ENCODE results near the gene CCDC88A. TPM values are rescaled to one million over a fixed set of nuclear protein-coding genes. Genes with fewer than 3 reads are reported as not detected.

CCDC88A gene
- total RNA-seq, 1 experiment from 2014 or later = 27.2 TPM

GRCh38 chr2:55355451-55355850 lies 64.2 kb downstream of the CCDC88A start:
- ChIA-PET RAD21 (ENCODE audit: low non-redundant PET in 1 of 2, low total read pairs in 2 of 2, uncharacterized antibody in 2 of 2, unreplicated experiment in 2 of 2) (no interaction called here), CTCF (no interaction called here), POLR2A (no interaction called here)
- no TSS peak for BruUV-seq (replicated peaks)
- no peaks in the 10 kb centered on the region for H3K27me3 ChIP-seq (ENCODE audit: insufficient read depth, low read length)
- no peak overlapping the region for H2AFZ ChIP-seq (ENCODE audit: low read depth, low read length, poor library complexity, severe bottlenecking)
- no peaks in the 10 kb centered on the region for H4K20me1 ChIP-seq (ENCODE audit: insufficient read depth)
- H3K9me3 ChIP-seq (ENCODE audit: control insufficient read depth in 1 of 2, insufficient read depth in 1 of 2, low read depth in 1 of 2, low read length in 2 of 2) = no peaks in the 10 kb centered on the region
- no peak overlapping the region for H3K9ac ChIP-seq (ENCODE audit: low read length)
- no peak overlapping the region for H3K4me3 ChIP-seq (replicated peaks in 1 of 2; ENCODE audit: low read depth in 1 of 2, low read length in 2 of 2)
- no peaks in the 10 kb centered on the region; a peak in 1 of 4 replicates for H3K36me3 ChIP-seq (ENCODE audit: control insufficient read depth in 1 of 2, insufficient read depth in 2 of 2, low read length in 2 of 2)
- no peak for DNase-seq (ENCODE audit: low read depth, low spot score)
- H3K4me2 ChIP-seq (ENCODE audit: low read length) = no peak overlapping the region
- TF ChIP-seq ZBTB33 (IDR thresholded peaks at IDR 0.05; ENCODE audit: extremely low read depth, insufficient replicate concordance, low read length) (no peak), SRF (IDR thresholded peaks at IDR 0.05; ENCODE audit: low read depth) (no peak)
- H3K79me2 ChIP-seq (ENCODE audit: insufficient read depth, low read length) = no peaks in the 10 kb centered on the region
- no peak overlapping the region for H3K27ac ChIP-seq (ENCODE audit: low read depth, low read length)
- no peak for ATAC-seq
- H3K4me1 ChIP-seq (ENCODE audit: control insufficient read depth in 1 of 2, insufficient read depth in 2 of 2, low read length in 2 of 2) = no peaks in the 10 kb centered on the region
- no peaks in the 10 kb centered on the region for H3K9me2 ChIP-seq (ENCODE audit: insufficient read depth)
- intact Hi-C loops (cut with micrococcal nuclease) = no loop called here

GRCh38 chr2:55351672-55352071 lies 68.0 kb downstream of the CCDC88A start:
- H3K4me3 ChIP-seq (replicated peaks in 1 of 2; ENCODE audit: low read depth in 1 of 2, low read length in 2 of 2) = no peak overlapping the region
- TF ChIP-seq SP1 (IDR thresholded peaks at IDR 0.05; ENCODE audit: low read depth) = no peak
- no peak for TF ChIP-seq CBX3 (IDR thresholded peaks at IDR 0.05; ENCODE audit: low read depth)
- no peak for TF ChIP-seq ZNF274 (IDR thresholded peaks at IDR 0.05; ENCODE audit: low read depth, low read length)
- TF ChIP-seq ZFX (IDR thresholded peaks at IDR 0.05) = no peak
- no peak for TF ChIP-seq CTCF (IDR thresholded peaks at IDR 0.05 in 2 of 3, conservative IDR thresholded peaks at IDR 0.05 in 1 of 3; ENCODE audit: borderline replicate concordance in 1 of 3, insufficient read depth in 1 of 3, low read depth in 2 of 3, low read length in 2 of 3)
- no peak for TF ChIP-seq CEBPB (IDR thresholded peaks at IDR 0.05; ENCODE audit: low read depth)
- no peak for TF ChIP-seq SRF (IDR thresholded peaks at IDR 0.05; ENCODE audit: low read depth)
- no peak for TF ChIP-seq JUND (IDR thresholded peaks at IDR 0.05)
- no peak for TF ChIP-seq FOSL1 (IDR thresholded peaks at IDR 0.05; ENCODE audit: low read depth)
- no peak for TF ChIP-seq EZH2phosphoT487 (IDR thresholded peaks at IDR 0.05; ENCODE audit: borderline replicate concordance)
- TF ChIP-seq MAX (IDR thresholded peaks at IDR 0.05) = no peak
- no peak for TF ChIP-seq RAD21 (IDR thresholded peaks at IDR 0.05; ENCODE audit: low read depth)
- no peak for TF ChIP-seq YY1 (IDR thresholded peaks at IDR 0.05; ENCODE audit: extremely low read depth, insufficient replicate concordance, low read depth, low read length)
- TF ChIP-seq ELF1 (IDR thresholded peaks at IDR 0.05; ENCODE audit: borderline replicate concordance, low read depth) = no peak
- no peak for TF ChIP-seq EGR1 (IDR thresholded peaks at IDR 0.05; ENCODE audit: low read depth)
- TF ChIP-seq TCF7L2 (IDR thresholded peaks at IDR 0.05; ENCODE audit: borderline replicate concordance, extremely low read depth, insufficient read depth, insufficient read length) = no peak
- no peaks in the 10 kb centered on the region for H4K20me1 ChIP-seq (ENCODE audit: insufficient read depth)
- H3K9me2 ChIP-seq (ENCODE audit: insufficient read depth) = no peaks in the 10 kb centered on the region
- H3K27ac ChIP-seq (ENCODE audit: low read depth, low read length) = no peak overlapping the region
- BruUV-seq (replicated peaks) = no TSS peak
- no peaks in the 10 kb centered on the region for H3K79me2 ChIP-seq (ENCODE audit: insufficient read depth, low read length)
- DNase-seq (ENCODE audit: low read depth, low spot score) (no peak), ATAC-seq (no peak)
- H3K9ac ChIP-seq (ENCODE audit: low read length) = no peak overlapping the region
- ChIA-PET POLR2A (no interaction called here), RAD21 (ENCODE audit: low non-redundant PET in 1 of 2, low total read pairs in 2 of 2, uncharacterized antibody in 2 of 2, unreplicated experiment in 2 of 2) (no interaction called here), CTCF (no interaction called here)
- no peaks in the 10 kb centered on the region; a peak in 1 of 4 replicates for H3K36me3 ChIP-seq (ENCODE audit: control insufficient read depth in 1 of 2, insufficient read depth in 2 of 2, low read length in 2 of 2)
- no peaks in the 10 kb centered on the region for H3K27me3 ChIP-seq (ENCODE audit: insufficient read depth, low read length)
- no peak overlapping the region for H3K4me2 ChIP-seq (ENCODE audit: low read length)
- intact Hi-C loops (cut with micrococcal nuclease) = no loop called here
- no peaks in the 10 kb centered on the region for H3K4me1 ChIP-seq (ENCODE audit: control insufficient read depth in 1 of 2, insufficient read depth in 2 of 2, low read length in 2 of 2)
- no peak overlapping the region for H2AFZ ChIP-seq (ENCODE audit: low read depth, low read length, poor library complexity, severe bottlenecking)
- no peaks in the 10 kb centered on the region for H3K9me3 ChIP-seq (ENCODE audit: control insufficient read depth in 1 of 2, insufficient read depth in 1 of 2, low read depth in 1 of 2, low read length in 2 of 2)

Data from HCT116 (cell line).